ENCODE data around the gene C2orf49. TPM values are rescaled to one million over a fixed set of nuclear protein-coding genes. Genes with fewer than 3 reads are reported as not detected.

Gene C2orf49
- total and polyA plus RNA-seq, 9 of the 15 experiments (the other 6 are each of a cell fraction or from before 2014, with no cell fraction given), result 17.9 to 38.2 (median 25.6) TPM

- TF ChIP-seq ARID4B (CRISPR knock-in tag; IDR thresholded peaks at IDR 0.05), result 0 out of 2 replicates have a peak, but pooled peaks have one; percentile 50
- peak; percentile 95 for TF ChIP-seq GABPA (tag; conservative IDR thresholded peaks at IDR 0.05; ENCODE audit: low read depth)
- TF ChIP-seq RCOR1 (IDR thresholded peaks at IDR 0.05; ENCODE audit: borderline replicate concordance in 1 of 2, low read depth in 2 of 2, low read length in 2 of 2), result no peak
- 0 out of 2 replicates have a peak, but pooled peaks have one; percentile 8 for TF ChIP-seq ZNF174 (CRISPR knock-in tag; IDR thresholded peaks at IDR 0.05)
- no peak for TF ChIP-seq GTF2A2 (tag; IDR thresholded peaks at IDR 0.05)
- TF ChIP-seq ZNF518B (CRISPR knock-in tag; IDR thresholded peaks at IDR 0.05), result no peak
- TF ChIP-seq ZFP1 (CRISPR knock-in tag; IDR thresholded peaks at IDR 0.05), result no peak
- TF ChIP-seq THRAP3 (IDR thresholded peaks at IDR 0.05; ENCODE audit: borderline replicate concordance), result no peak
- TF ChIP-seq TRIM28 (IDR thresholded peaks at IDR 0.05), result peak; percentile 70; the same call in 1 of the 2 replicates
- TF ChIP-seq ELF4 (CRISPR knock-in tag; IDR thresholded peaks at IDR 0.05), result peak; percentile 85
- no peak for TF ChIP-seq ZNF175 (CRISPR knock-in tag; IDR thresholded peaks at IDR 0.05; ENCODE audit: low read depth)
- no peak for TF ChIP-seq ARID2 (IDR thresholded peaks at IDR 0.05)
- TF ChIP-seq ZNF140 (CRISPR knock-in tag; IDR thresholded peaks at IDR 0.05), result no peak
- TF ChIP-seq TBP (optimal IDR thresholded peaks at IDR 0.05; ENCODE audit: low read depth, low read length), result peak; percentile 62
- no peak for TF ChIP-seq CBFA2T2 (conservative IDR thresholded peaks at IDR 0.05)
- TF ChIP-seq HDAC2 (IDR thresholded peaks at IDR 0.05), result peak; percentile 90
- no peak for TF ChIP-seq CTCF (IDR thresholded peaks at IDR 0.05 in 2 of 3, conservative IDR thresholded peaks at IDR 0.05 in 1 of 3; ENCODE audit: insufficient read depth in 2 of 3, low read depth in 1 of 3, low read length in 3 of 3)
Observed at GRCh38 chr2:105337122-105338019, at the start of gene C2orf49 (continued).

Data from K562 (cell line).